Measurements from ENCODE around the gene DYNC1H1.

- no peak for TF ChIP-seq CTCF (IDR thresholded peaks at IDR 0.05)
- TF ChIP-seq POLR2A (IDR thresholded peaks at IDR 0.05) = no peak
Measured at GRCh38 chr14:102105369-102105768, 141.0 kb downstream of the DYNC1H1 start.

Measured in adrenal gland (tissue), 5 donors.